Measurements from ENCODE around the gene ZNF224. TPM values are rescaled to one million over a fixed set of nuclear protein-coding genes. Genes with fewer than 3 reads are reported as not detected.

ZNF224 gene
- total RNA-seq, 1 experiment from 2014 or later: 17.8 TPM

DNA sequence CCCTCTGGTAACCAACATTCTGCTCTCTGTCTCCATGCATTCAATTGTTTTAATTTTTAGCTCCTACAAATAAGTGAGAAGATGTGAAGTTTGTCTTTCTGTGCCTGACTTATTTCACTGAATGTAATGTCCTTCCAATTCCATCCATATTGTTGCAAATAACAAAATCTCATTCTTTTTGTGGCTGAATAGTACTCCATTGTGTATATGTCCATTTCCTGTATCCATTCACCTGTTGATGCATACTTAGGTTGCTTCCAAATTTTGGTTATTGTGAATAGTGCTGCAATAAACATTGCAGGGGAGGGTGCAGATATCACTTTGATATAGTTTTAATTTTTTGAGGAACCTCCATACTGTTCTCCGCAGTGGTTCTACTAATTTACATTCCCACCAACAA lies 24.7 kb upstream of the ZNF224 start:
- Mint-ChIP-seq H3K36me3 (ENCODE audit: insufficient read depth, unreplicated experiment) (peaks cover 8% of the 10 kb centered on the region), H3K4me1 (ENCODE audit: insufficient read depth, unreplicated experiment) (peaks cover 17% of the 10 kb centered on the region), H3K27ac (ENCODE audit: low read depth, unreplicated experiment) (no peak overlapping the region), H3K4me3 (ENCODE audit: unreplicated experiment) (no peak overlapping the region), H3K9me3 (ENCODE audit: unreplicated experiment) (peaks cover 34% of the 10 kb centered on the region), H3K27me3 (ENCODE audit: insufficient read depth, unreplicated experiment) (no peaks in the 10 kb centered on the region)
- DNase-seq (ENCODE audit: unreplicated experiment): no peak
- no TSS peak for BruUV-seq (replicated peaks)
- POLR2A ChIA-PET: interaction anchor here (0.7 to 1.1 kb wide), 2 partner anchors 25 to 847 kb away, joined by 3 to 4 read pairs; partner anchors contain the start of gene ZNF224
- TF ChIP-seq, protein P1, sequence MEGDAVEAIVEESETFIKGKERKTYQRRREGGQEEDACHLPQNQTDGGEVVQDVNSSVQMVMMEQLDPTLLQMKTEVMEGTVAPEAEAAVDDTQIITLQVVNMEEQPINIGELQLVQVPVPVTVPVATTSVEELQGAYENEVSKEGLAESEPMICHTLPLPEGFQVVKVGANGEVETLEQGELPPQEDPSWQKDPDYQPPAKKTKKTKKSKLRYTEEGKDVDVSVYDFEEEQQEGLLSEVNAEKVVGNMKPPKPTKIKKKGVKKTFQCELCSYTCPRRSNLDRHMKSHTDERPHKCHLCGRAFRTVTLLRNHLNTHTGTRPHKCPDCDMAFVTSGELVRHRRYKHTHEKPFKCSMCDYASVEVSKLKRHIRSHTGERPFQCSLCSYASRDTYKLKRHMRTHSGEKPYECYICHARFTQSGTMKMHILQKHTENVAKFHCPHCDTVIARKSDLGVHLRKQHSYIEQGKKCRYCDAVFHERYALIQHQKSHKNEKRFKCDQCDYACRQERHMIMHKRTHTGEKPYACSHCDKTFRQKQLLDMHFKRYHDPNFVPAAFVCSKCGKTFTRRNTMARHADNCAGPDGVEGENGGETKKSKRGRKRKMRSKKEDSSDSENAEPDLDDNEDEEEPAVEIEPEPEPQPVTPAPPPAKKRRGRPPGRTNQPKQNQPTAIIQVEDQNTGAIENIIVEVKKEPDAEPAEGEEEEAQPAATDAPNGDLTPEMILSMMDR (IDR thresholded peaks at IDR 0.05; ENCODE audit: unreplicated experiment): no peak
- CTCF ChIA-PET: interaction anchor here (0.6 kb wide), 1 partner anchor 14 kb away, joined by 3 read pairs; no protein-coding TSS in a partner anchor
- intact Hi-C loops (cut with micrococcal nuclease): no loop called here

DNA sequence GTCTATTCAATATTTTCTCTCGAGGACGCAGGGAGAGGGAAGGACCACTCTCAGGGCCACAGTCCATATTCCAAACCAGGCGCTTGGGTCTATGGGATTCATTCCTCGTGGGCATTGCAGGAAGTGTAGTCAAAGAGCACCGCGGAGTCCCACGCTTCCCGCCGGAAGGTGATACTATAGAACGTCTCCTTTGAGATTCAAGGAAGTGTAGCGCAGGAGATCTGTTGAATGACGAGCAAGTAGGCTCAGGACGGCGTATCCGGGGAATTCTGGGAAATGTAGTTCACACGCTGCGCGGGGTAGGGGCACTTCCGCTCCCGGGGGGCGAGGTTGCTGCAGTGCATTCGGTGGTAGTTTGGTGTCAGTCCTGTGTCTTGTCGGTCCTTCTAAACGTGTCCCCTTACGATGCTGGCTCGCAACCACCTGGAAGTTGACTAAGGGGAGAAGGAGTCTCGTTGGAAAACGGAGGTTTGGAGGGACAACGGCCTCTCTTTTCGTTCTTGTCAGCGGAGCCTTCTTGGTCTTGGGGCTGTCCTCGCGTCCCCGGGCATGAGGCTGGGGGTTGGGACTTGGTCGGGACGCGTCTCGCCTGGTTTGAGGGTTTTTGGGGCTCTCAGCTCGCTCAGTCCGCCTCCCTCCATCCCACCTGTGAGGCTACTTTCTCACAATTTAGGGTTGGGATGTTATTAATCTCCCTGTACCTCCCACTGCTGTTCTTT lies 22.2 kb upstream of the ZNF224 start, which contains the start of gene ZNF284:
ZNF284 (plus strand) TSS at position 336 of the 719 bp plus-strand sequence. CDS start 4,231 bp downstream, outside the sequence.
- peak within 1 kb of the TSS; percentile 84 for H3K27ac Mint-ChIP-seq (ENCODE audit: low read depth, unreplicated experiment)
- peaks cover 23% of the 10 kb centered on the region for H3K9me3 Mint-ChIP-seq (ENCODE audit: unreplicated experiment)
- intact Hi-C loops (cut with micrococcal nuclease): loop anchor here (1.0 to 2.0 kb wide), 3 partner anchors 22 to 137 kb away; partner anchors contain the start of genes ZNF224, ZNF230 and ZNF45
- H3K4me3 Mint-ChIP-seq (ENCODE audit: unreplicated experiment): peak within 1 kb of the TSS; percentile 83
- TF ChIP-seq, protein P1 (IDR thresholded peaks at IDR 0.05; ENCODE audit: unreplicated experiment): no peak
- ChIA-PET CTCF (interaction anchor here (1.1 to 2.1 kb wide), 2 partner anchors 23 to 64 kb away, joined by 4 to 7 read pairs; partner anchors contain the start of gene ZNF224), POLR2A (interaction anchor here (0.6 to 3.2 kb wide), 10 partner anchors 20 to 247 kb away, joined by 3 to 29 read pairs (median 4); partner anchors contain the start of genes ZNF223, ZNF224 and ZNF225)
- BruUV-seq (replicated peaks): TSS peak; percentile 66
- H3K4me1 Mint-ChIP-seq (ENCODE audit: insufficient read depth, unreplicated experiment): peaks cover 17% of the 10 kb centered on the region
- peak; percentile 92 for DNase-seq (ENCODE audit: unreplicated experiment)
- H3K36me3 Mint-ChIP-seq (ENCODE audit: insufficient read depth, unreplicated experiment): peaks cover 8% of the 10 kb centered on the region
- no peaks in the 10 kb centered on the region for H3K27me3 Mint-ChIP-seq (ENCODE audit: insufficient read depth, unreplicated experiment)

- intact Hi-C loops (cut with micrococcal nuclease): loop anchor here (1.0 to 2.0 kb wide), 3 partner anchors 22 to 137 kb away; partner anchors contain the start of genes ZNF224, ZNF230 and ZNF45
- BruUV-seq (replicated peaks): no TSS peak
Measured at GRCh38 chr19:44072543-44073401, 21.4 kb upstream of the ZNF224 start.

More at GRCh38 chr19:44072543-44073401, 21.4 kb upstream of the ZNF224 start:
- Mint-ChIP-seq H3K4me3 (ENCODE audit: unreplicated experiment) (peak overlapping the region; percentile 83), H3K27me3 (ENCODE audit: insufficient read depth, unreplicated experiment) (no peaks in the 10 kb centered on the region), H3K9me3 (ENCODE audit: unreplicated experiment) (peaks cover 23% of the 10 kb centered on the region), H3K4me1 (ENCODE audit: insufficient read depth, unreplicated experiment) (peaks cover 17% of the 10 kb centered on the region), H3K27ac (ENCODE audit: low read depth, unreplicated experiment) (peak overlapping the region; percentile 84), H3K36me3 (ENCODE audit: insufficient read depth, unreplicated experiment) (peaks cover 11% of the 10 kb centered on the region)
- POLR2A ChIA-PET: interaction anchor here (0.6 to 3.2 kb wide), 14 partner anchors 19 to 545 kb away, joined by 3 to 29 read pairs (median 4); partner anchors contain the start of genes ZNF223, ZNF224, ZNF225 and ZNF226
- CTCF ChIA-PET: interaction anchor here (0.5 to 2.1 kb wide), 5 partner anchors 8 to 240 kb away, joined by 4 to 7 read pairs (median 4); partner anchors contain the start of gene ZNF224
- TF ChIP-seq, protein P1 (IDR thresholded peaks at IDR 0.05; ENCODE audit: unreplicated experiment): no peak
- peak; percentile 6 for DNase-seq (ENCODE audit: unreplicated experiment)

All from MCF 10A (cell line).